ENCODE measurements around the gene HDAC4.

GRCh38 chr2:239412905-239413603 is 12.2 kb upstream of the HDAC4 start:
- TF ChIP-seq SPI1 (IDR thresholded peaks at IDR 0.05; ENCODE audit: borderline replicate concordance, low read depth) (no peak), CTCF (IDR thresholded peaks at IDR 0.05; ENCODE audit: insufficient read depth, low read length) (no peak), REST (IDR thresholded peaks at IDR 0.05; ENCODE audit: insufficient replicate concordance, low read depth) (no peak), GABPA (IDR thresholded peaks at IDR 0.05; ENCODE audit: low read depth) (no peak), POLR2AphosphoS5 (IDR thresholded peaks at IDR 0.05; ENCODE audit: low read depth) (no peak)

Data from HL-60 (cell line).